HG03378 (cell line): Measurements from ENCODE around the gene GALNT15.

Experiments
- ATAC-seq: cut with Tn5 transposase; IDR thresholded peaks from one replicate; pipeline ENCODE4 v1.9.1; 2021; ENCODE audit warnings: mild to moderate bottlenecking, moderate library complexity; ENCODE audit not compliant: unreplicated experiment

The GALNT15 gene

GRCh38 chr3:16174389-16174788 is at the start of gene GALNT15:
Gene GALNT15, plus strand, starts transcription at chr3:16174680. Its CDS starts 472 bp downstream, at chr3:16175152.
- no peak for ATAC-seq

GRCh38 chr3:16126634-16127033 is 47.8 kb upstream of the GALNT15 start:
- no peak for ATAC-seq

- ATAC-seq: no peak
These were observed 47.2 kb upstream of the GALNT15 start for GRCh38 chr3:16127249-16127648.

- ATAC-seq: no peak
These were observed 44.4 kb upstream of the GALNT15 start for GRCh38 chr3:16130066-16130465.

GRCh38 chr3:16132190-16132589 is 42.3 kb upstream of the GALNT15 start:
- no peak for ATAC-seq

- no peak for ATAC-seq
These were observed 41.6 kb upstream of the GALNT15 start for GRCh38 chr3:16132928-16133327.

- ATAC-seq: no peak
These were observed 40.1 kb upstream of the GALNT15 start for GRCh38 chr3:16134173-16134928.

GRCh38 chr3:16136055-16136454 is 38.4 kb upstream of the GALNT15 start:
- ATAC-seq: no peak

GRCh38 chr3:16137044-16137443 is 37.4 kb upstream of the GALNT15 start:
- ATAC-seq: no peak

GRCh38 chr3:16137977-16138376 is 36.5 kb upstream of the GALNT15 start:
- no peak for ATAC-seq

- no peak for ATAC-seq
These were observed 34.2 kb upstream of the GALNT15 start for GRCh38 chr3:16140116-16140893.

GRCh38 chr3:16140894-16141285 is 33.6 kb upstream of the GALNT15 start:
- ATAC-seq: no peak

GRCh38 chr3:16142350-16143025 is 32.0 kb upstream of the GALNT15 start:
- peak; percentile 40 for ATAC-seq

GRCh38 chr3:16143861-16144447 is 30.5 kb upstream of the GALNT15 start:
- ATAC-seq: no peak

GRCh38 chr3:16145176-16145575 is 29.3 kb upstream of the GALNT15 start:
- no peak for ATAC-seq

GRCh38 chr3:16146015-16146730 is 28.3 kb upstream of the GALNT15 start:
- ATAC-seq: peak; percentile 68

- ATAC-seq: no peak
These were observed 27.1 kb upstream of the GALNT15 start for GRCh38 chr3:16147220-16147994.

- no peak for ATAC-seq
These were observed 26.3 kb upstream of the GALNT15 start for GRCh38 chr3:16148213-16148612.

- ATAC-seq: no peak
These were observed 25.7 kb upstream of the GALNT15 start for GRCh38 chr3:16148783-16149182.

GRCh38 chr3:16150285-16150684 is 24.2 kb upstream of the GALNT15 start:
- ATAC-seq: no peak
